ENCODE results near the gene SLC13A2. TPM values are rescaled to one million over a fixed set of nuclear protein-coding genes. Genes with fewer than 3 reads are reported as not detected.

The SLC13A2 gene
- polyA plus RNA-seq, 6 donors from 2014 or later, result not detected

DNA sequence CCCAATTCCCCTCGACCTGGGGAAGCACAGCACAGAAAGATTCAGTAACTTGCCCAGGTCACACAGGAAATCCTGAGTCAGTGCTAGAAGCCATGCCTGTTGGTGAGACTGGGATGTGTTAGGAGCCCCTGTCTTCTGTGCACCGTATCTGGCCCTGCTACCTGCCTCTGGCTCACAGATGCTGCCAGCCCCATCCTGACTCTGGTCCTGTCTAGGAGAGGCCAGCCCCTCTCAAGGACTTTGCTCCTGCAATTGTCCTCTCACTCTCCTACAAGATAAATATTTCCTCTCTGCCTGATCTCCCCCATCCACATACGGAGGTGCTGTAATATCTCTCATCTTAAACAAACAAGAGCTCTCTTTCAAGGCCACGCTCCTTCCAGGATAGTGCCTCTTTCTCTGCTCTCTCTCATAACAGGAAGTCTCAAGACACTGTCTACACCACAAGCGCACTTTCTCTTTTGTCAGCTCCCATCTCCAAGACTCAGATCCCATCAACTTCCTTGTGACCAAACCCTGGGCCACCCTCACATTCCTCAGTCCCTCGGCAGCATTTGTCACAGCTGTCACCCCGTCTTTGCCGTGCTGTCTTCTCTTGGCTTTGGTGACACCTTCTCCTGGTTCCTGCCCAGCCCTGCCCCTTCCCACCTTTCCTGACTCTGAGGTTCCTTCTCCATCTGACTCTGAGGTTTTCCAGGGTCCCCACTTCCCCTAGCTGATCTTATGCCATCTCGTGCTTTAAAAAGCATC, 1.9 kb downstream of the SLC13A2 start:
- Mint-ChIP-seq H3K27me3 (peaks cover 0 to 27% (median 6%) of the 10 kb centered on the region in 3 donors), H3K4me3 (no peak overlapping the region), H3K27ac (no peak overlapping the region), H3K36me3 (no peaks in the 10 kb centered on the region), H3K4me1 (no peaks in the 10 kb centered on the region), H3K9me3 (peaks cover 0 to 3% (median 0%) of the 10 kb centered on the region in 7 donors)
- DNase-seq (no peak), ATAC-seq (ENCODE audit: low read depth in 2 of 2) (no peak)

DNA sequence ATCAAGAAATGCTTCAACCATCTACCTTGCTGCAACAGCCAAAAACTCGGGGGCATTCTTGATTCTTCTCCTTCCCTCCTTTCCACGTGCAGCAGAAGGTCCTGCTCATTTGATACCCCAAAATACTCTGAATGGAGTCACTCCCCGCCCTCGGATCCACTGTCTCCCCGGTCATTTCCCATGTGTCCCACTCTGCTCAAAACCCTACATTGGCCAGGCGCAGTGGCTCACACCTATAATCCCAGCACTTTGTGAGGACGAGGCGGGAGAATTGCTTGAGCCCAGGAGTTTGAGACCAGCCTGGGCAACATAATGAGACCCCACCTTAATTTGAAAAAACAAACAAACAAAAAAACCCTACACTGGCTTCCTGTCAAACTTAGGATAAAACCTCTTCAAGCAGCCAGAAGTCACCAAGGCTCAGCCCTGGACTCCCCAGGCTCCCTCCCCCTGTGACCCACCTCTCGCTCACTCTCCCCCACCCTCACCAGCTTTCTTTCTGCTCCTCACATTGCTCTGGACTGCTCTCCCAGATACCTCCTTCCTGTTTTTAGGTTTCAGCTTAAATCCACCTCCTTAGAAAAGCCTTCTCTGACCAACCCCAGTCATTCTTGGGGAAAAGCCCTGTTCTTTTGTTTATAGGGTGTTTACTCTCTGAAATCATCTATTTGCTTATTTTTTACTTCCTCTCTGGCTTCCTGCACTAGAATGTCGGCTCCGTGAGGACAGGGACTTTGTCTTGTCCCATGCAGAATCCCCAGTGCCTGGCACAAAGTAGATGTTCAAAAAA, 2.8 kb downstream of the SLC13A2 start:
- H3K27me3 Mint-ChIP-seq, result peaks cover 2 to 27% (median 6%) of the 10 kb centered on the region in 3 donors
- no peaks in the 10 kb centered on the region for H3K36me3 Mint-ChIP-seq

DNA sequence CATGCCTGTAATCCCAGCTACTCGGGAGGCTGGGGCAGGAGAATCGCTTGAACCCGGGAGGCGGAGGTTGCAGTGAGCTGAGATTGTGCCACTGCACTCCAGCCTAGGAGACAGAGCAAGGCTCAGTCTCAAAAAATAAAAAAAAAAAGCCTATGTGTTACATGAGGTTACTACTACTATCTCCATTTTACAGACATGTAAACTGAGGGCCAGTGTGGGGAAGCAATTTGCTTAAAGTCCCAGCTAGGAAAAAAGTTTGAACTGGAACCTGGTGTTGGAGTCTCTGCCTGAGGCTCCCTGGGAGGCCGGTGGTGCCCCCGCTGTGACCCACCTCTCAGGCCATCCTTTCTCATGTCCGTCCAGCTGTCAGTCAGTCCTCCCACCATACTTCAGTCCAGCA, 4.5 kb downstream of the SLC13A2 start:
- Mint-ChIP-seq H3K4me3 (no peak overlapping the region), H3K9me3 (peaks cover 0 to 3% (median 0%) of the 10 kb centered on the region in 7 donors), H3K4me1 (no peaks in the 10 kb centered on the region), H3K36me3 (no peaks in the 10 kb centered on the region), H3K27me3 (peaks cover 3 to 27% (median 6%) of the 10 kb centered on the region in 3 donors), H3K27ac (no peak overlapping the region)
- no peak for ATAC-seq (ENCODE audit: low read depth in 2 of 2)
- DNase-seq, result no peak

More for the DNA sequence above, 2.8 kb downstream of the SLC13A2 start:
- ATAC-seq (ENCODE audit: low read depth in 2 of 2), result no peak
- DNase-seq, result no peak
- H3K27ac Mint-ChIP-seq, result peak overlapping the region in 1 of 6 donors; percentile 4
- peaks cover 0 to 3% (median 0%) of the 10 kb centered on the region in 7 donors for H3K9me3 Mint-ChIP-seq
- H3K4me1 Mint-ChIP-seq, result no peaks in the 10 kb centered on the region
- H3K4me3 Mint-ChIP-seq, result no peak overlapping the region

DNA sequence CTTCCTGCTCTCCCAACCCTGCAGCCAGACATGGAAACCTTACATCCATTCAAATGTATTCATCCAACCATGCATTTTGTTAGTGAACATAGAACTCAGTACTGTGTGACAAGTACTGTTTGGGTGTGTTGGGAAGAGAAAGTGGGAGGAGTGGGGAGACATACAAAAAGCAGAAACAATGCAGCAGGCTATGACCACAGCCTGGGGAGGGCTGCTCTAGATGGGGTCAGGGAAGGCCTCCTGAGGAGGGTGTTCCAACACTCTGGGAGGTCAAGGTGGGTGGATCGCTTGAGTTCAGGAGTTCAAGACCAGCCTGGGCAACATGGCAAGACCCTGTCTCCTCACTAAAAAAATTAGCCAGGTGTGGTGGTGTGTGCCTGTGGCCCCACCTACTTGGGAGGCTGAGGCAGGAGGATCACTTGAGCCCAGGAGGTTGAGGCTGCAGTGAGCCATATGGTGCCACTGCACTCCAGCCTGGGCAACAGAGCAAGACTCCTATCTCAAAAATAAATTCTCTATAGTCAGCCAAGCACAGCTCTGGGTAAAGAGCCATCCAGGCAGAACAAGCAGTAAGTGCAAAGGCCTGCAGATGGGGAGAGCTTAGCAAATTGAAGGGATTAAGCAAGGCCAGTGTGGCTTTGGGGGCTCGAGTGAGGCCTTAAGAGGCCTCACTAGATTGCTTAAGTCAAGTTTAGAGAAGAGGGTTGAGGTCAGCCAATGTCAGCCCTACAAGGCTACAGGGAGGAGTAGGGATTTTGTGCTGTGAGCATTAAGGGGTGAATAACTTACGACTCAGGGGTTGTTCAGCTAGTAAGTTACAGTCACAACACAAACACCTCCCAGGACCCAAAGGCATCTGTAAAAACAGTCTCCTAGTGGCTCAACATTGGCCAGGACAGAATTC, 5.5 kb downstream of the SLC13A2 start:
- no peak overlapping the region for H3K4me3 Mint-ChIP-seq
- peaks cover 3 to 28% (median 6%) of the 10 kb centered on the region in 3 donors for H3K27me3 Mint-ChIP-seq
- peaks cover 0 to 3% (median 0%) of the 10 kb centered on the region in 7 donors for H3K9me3 Mint-ChIP-seq
- no peaks in the 10 kb centered on the region for H3K36me3 Mint-ChIP-seq
- DNase-seq (no peak), ATAC-seq (ENCODE audit: low read depth in 2 of 2) (no peak)
- H3K4me1 Mint-ChIP-seq, result no peaks in the 10 kb centered on the region
- H3K27ac Mint-ChIP-seq, result no peak overlapping the region

DNA sequence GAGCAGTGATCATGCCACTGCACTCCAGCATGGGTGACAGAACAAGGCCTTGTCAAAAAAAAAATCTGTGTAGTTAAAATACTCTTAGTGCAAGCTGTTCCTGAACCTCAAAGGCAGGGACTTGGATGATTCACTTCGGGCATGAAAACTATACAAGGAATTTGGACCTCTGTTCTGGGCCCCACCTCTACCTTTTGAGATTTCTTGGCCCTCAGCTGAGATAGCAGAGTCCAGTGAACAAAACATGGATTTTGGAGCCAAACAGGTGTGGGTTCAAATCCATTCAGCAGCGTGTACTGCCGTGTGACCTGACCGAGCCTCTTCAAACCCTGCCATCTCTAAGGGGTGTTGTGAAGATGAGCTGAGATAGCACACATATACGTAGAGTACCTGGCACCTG, 6.8 kb downstream of the SLC13A2 start:
- Mint-ChIP-seq H3K27ac (no peak overlapping the region), H3K36me3 (no peaks in the 10 kb centered on the region), H3K4me3 (no peak overlapping the region), H3K4me1 (no peaks in the 10 kb centered on the region), H3K27me3 (peaks cover 3 to 36% (median 12%) of the 10 kb centered on the region in 3 donors), H3K9me3 (peaks cover 0 to 3% (median 0%) of the 10 kb centered on the region in 7 donors)
- ATAC-seq (ENCODE audit: low read depth in 2 of 2), result no peak
- DNase-seq, result no peak

DNA sequence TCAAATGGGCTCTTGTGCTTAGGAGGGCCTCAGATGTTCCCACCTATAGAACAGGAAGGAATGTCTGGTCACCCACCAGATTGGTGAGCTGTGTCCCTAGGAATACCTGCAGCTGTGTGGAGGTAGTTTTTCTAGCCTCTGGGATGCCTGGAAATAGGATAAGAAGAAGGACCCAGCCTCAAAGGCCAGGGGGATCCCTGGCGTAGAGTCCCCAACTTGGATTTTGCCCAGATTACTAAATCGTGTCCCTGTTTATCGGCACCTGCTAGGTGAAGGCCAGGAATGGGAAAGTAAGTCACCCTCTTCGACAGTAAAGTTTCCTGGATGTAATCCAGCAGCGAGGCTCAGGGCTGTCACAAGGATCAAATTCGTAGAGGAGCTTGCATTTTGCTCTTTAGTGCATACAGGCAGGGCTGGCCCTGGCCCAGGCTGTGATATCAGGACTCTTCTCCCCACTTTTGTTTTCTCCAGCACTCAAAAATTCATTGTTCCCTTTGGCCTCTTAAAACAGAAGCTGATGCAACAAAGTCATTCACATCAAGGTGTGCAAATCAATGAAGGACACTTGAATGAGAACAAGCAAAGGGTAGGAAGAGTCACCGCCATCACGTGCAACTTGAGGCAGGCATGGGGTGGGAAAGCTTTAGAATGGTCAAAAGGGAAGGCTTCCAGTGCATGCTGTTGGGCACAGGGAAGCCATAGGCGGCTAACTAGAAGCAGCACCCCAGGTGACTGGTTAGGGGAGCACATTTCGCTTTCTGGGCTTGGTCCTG, 7.5 kb downstream of the SLC13A2 start:
- DNase-seq, result no peak
- no peak overlapping the region for H3K4me3 Mint-ChIP-seq
- no peak for ATAC-seq (ENCODE audit: low read depth in 2 of 2)
- no peaks in the 10 kb centered on the region for H3K36me3 Mint-ChIP-seq
- H3K27me3 Mint-ChIP-seq, result peaks cover 3 to 29% (median 12%) of the 10 kb centered on the region in 3 donors
- H3K4me1 Mint-ChIP-seq, result no peaks in the 10 kb centered on the region
- no peak overlapping the region for H3K27ac Mint-ChIP-seq
- peaks cover 0 to 3% (median 0%) of the 10 kb centered on the region in 7 donors for H3K9me3 Mint-ChIP-seq

DNA sequence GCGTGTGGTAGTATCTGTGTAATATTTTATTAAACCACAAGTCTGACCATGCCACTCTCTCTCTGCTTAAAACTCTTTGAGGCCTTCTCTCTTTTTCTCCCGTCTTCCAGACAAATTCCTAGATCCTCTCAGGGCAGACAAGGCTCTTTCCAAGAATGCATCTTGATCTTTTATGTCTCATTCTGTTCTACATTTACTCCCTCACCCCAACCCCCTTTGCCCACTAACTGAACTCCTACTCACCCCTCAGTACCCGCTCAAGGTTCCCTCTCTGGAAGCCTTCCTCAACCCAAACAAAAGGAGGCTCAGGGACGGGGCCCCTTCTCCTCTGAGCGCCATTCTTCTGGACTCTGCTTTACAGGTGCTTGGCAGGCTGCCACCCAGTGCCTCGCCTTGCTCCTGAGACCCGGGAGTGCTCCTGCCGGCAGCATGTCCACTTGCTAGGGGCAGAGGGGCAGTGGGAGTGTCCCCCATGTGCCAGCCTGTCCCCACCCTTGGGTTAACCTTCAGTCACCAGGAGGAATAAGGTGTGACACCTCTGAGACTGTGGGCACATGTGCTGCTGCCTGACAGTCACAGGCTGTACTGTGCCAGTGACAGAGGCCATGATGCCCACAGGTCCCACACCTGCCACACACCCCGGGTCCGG, 9.2 kb downstream of the SLC13A2 start:
- no peak for DNase-seq
- H3K36me3 Mint-ChIP-seq, result no peaks in the 10 kb centered on the region
- H3K4me3 Mint-ChIP-seq, result no peak overlapping the region
- H3K9me3 Mint-ChIP-seq, result no peaks in the 10 kb centered on the region
- H3K27ac Mint-ChIP-seq, result no peak overlapping the region
- peaks cover 9 to 20% (median 12%) of the 10 kb centered on the region in 3 donors for H3K27me3 Mint-ChIP-seq
- no peaks in the 10 kb centered on the region for H3K4me1 Mint-ChIP-seq
- no peak for ATAC-seq (ENCODE audit: low read depth in 2 of 2)

DNA sequence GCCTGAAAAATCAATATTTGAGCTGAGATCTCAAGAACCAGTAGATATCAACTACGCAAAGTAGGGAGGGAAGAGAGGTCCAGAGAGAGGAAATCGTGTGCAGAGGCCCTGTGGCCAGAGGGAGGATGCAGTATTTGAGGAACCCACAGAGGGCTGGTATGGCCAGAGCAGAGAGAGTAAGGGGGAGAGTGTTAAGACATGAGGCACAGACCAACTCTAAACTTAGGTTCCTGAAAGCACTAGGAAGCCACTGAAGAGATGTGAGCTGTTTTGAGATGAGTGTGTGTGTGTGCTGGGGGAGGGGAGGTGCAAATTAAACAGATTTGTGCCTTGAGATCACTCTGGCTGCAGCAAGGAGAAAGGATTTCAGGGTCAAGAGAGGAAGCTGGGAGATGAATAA, 10.9 kb downstream of the SLC13A2 start:
- Mint-ChIP-seq H3K36me3 (no peaks in the 10 kb centered on the region), H3K9me3 (no peaks in the 10 kb centered on the region), H3K27ac (peak overlapping the region in 1 of 6 donors; percentile 58), H3K27me3 (peaks cover 6 to 13% (median 9%) of the 10 kb centered on the region in 3 donors), H3K4me1 (no peaks in the 10 kb centered on the region), H3K4me3 (no peak overlapping the region)
- DNase-seq (no peak), ATAC-seq (ENCODE audit: low read depth in 2 of 2) (no peak)

DNA sequence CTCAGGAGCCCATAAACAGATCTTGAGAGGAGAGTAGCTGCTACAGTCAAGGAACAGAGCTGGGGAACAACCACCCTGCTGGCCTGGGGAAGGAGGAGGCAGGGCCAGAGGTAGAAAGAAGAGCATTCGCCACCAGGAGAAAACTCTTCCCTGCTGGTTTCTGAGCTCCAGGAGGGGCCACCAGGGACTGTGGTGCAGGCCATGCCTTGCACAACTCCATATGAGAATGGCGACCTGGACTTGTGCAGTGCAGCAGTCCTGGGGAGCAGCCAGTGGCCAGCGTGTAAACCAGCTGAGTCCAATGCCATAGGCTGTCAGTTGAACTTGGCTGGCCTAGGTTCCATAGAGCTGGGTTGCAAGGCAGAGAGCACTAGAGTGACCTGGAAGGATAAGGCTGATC, 11.6 kb downstream of the SLC13A2 start:
- Mint-ChIP-seq H3K9me3 (no peaks in the 10 kb centered on the region), H3K4me1 (no peaks in the 10 kb centered on the region), H3K27ac (no peak overlapping the region), H3K27me3 (peaks cover 6 to 13% (median 9%) of the 10 kb centered on the region in 3 donors), H3K36me3 (no peaks in the 10 kb centered on the region), H3K4me3 (no peak overlapping the region)
- DNase-seq (no peak), ATAC-seq (ENCODE audit: low read depth in 2 of 2) (no peak)

DNA sequence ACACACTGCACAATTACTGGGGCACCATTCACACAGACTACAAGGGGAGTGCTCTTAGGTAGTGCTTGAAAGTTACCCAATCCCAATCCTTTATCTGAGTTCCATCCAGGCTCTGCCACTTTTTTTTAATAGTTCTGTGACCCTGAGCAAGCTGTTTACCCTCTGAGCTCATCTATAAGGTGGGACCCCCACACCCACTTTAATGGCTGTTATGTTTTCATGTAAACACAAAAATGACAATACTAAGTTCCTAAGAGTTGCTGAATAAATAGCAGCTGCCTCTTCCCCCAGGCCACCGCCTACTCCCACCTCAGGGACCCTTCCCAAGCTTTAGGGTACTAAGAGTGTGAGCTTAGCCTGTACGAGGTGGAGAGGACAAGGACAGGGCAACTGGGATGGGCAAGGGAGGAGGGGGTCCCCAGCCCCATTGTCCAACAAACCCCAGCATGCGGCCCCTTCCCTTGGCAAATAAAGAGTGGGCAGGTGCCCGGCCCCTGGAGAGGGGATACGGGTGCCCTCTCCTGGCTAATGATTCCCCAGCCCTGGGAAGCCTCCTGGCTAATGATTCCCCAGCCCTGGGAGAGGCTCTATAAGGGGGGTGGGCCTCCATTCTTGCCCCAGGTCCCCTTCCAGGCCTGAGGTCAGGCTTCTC, 14.6 kb downstream of the SLC13A2 start:
- H3K4me3 Mint-ChIP-seq, result no peak overlapping the region
- H3K36me3 Mint-ChIP-seq, result no peaks in the 10 kb centered on the region
- DNase-seq, result no peak
- no peak overlapping the region for H3K27ac Mint-ChIP-seq
- ATAC-seq (ENCODE audit: low read depth in 2 of 2), result no peak
- peaks cover 6 to 13% (median 6%) of the 10 kb centered on the region in 3 donors for H3K27me3 Mint-ChIP-seq
- peaks cover 6 to 12% (median 6%) of the 10 kb centered on the region in 3 donors for H3K4me1 Mint-ChIP-seq
- no peaks in the 10 kb centered on the region for H3K9me3 Mint-ChIP-seq

DNA sequence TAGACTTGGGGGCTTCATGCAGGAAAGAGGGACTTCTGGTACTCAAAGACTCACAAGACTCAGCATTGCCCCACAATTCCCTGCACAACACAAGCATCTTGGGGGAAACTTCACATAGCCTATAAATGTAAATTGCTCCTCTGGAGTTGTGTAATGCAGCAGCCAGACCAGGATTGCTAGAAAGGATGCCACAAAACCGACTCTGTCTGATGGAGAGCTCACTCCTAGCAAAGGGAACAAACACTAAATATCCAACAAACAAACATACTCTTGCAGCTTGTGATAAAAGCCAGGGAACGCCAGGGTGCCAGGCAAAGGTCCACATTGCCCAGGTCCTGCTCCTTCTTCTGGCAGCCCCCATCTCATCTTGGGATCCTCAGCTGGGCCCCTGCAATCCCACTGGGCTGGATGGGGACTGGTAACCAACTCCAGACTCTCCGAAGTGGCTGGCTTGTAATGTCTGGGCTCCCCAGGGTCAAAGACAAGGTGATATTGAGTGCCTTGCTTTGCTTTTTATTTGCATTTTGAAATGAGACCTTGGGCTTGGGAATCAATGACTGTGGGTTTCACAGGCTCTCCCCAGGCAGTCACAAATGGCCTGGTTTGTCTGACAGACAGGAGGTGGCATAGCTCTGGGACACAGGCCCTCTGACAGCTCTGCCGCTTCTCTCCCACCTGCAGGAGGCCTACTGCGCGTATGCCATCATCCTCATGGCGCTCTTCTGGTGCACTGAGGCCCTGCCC, 15.3 kb downstream of the SLC13A2 start:
- Mint-ChIP-seq H3K4me3 (no peak overlapping the region), H3K27ac (peak overlapping the region in 2 of 6 donors; percentile 10 to 76), H3K36me3 (no peaks in the 10 kb centered on the region), H3K9me3 (no peaks in the 10 kb centered on the region), H3K27me3 (peaks cover 6 to 13% (median 6%) of the 10 kb centered on the region in 3 donors), H3K4me1 (peaks cover 8 to 14% (median 8%) of the 10 kb centered on the region in 3 donors)
- ATAC-seq (ENCODE audit: low read depth in 2 of 2) (no peak), DNase-seq (no peak)

Measured in naive B cell (primary cell).